ENCODE measurements around the gene SSH3.
A peak's percentile ranks its signal among the peaks of the same experiment; 100 is the strongest.

The SSH3 gene

DNA sequence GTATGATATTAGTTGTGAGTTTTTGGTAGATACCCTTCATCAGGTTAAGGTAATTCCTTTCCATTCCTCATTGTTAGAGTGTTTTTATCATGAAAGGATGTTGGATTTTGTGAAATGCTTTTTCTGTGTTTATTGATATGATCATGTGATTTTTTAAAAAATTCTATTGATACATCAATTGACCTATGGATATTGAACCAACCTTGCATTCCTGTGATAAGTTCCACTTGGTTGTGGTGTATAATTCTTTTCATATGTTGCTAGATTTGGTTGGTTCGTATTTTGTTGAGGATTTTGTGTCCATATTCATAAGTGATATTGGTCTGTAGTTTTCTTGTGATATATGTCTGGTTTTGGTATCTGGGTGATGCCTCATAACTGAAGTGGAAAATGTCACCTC, 7.5 kb upstream of the SSH3 start:
- DNase-seq = no peak

DNA sequence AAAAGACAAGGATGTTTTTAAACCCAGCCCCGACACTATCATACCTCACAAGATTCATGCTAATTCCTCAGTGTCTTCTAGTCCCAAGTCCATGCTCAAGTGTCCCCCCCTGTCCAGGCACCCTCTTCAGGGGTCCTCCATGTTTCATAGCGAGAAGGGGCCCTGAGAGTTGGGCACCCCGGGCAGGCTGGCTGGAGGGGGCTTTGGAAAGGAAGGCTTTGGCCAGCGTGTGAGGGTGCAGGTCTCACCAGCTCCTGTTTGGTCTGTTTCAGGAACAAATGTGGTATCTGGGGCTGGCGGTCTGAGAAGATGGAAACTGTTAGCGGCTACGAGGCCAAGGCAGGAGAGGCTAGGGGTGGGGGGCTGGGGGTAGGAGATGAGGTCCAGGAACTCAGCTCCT, 4.5 kb upstream of the SSH3 start:
- no peak for DNase-seq

DNA sequence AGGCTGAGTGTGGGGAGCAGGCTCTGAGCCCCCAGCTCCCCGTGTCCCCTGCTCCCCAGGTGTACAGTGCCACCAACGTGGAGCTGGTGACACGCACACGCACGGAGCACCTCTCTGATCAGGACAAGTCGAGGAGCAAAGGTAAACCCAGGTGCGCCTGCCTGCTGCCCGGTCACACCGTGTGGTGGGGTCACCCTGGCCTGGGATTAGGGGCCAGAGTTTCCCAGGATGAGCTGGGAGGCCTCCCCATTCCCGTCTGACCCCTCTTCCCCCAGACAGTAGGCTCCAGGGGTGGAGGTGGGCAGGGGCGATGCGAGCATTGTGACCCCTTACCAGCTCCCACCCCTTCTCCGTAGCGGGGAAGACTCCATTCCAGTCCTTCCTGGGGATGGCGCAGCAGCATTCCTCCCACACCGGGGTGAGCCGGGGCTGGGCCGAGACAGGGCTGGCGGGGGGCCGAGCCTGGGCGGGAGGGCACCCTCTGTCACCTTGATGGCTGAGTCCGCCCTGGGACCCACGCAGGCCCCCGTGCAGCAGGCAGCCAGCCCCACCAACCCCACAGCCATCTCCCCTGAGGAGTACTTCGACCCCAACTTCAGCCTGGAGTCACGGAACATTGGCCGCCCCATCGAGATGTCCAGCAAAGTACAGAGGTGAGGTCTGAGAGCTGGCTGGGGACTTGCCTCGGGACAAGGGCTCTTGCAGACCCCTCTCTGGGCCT, 3.7 kb upstream of the SSH3 start:
- DNase-seq = no peak

DNA sequence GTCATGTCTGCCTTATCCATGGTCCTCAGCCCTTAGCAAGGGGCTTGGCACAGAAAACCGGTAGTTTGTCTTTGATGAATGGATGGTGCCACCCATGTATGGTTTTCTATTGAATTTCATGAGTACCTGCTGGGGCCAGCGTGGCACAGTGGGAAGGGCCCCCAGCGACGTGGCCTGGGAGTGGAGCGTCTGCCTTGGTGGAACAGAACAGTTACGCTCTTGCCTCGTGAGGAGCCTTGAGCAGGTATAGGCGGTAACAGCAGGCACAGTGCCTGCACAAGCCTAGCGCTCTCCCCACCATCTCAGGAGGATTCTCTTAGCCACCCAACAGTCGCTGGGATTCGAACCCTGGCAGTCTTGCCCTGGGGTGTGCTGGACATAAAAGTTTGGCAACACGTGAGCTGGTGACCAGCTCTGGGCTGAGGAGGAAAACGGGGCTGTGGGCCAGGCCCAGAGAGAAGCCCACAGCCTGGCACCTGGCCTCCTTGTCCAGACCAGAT, 3.0 kb upstream of the SSH3 start:
- DNase-seq = no peak

DNA sequence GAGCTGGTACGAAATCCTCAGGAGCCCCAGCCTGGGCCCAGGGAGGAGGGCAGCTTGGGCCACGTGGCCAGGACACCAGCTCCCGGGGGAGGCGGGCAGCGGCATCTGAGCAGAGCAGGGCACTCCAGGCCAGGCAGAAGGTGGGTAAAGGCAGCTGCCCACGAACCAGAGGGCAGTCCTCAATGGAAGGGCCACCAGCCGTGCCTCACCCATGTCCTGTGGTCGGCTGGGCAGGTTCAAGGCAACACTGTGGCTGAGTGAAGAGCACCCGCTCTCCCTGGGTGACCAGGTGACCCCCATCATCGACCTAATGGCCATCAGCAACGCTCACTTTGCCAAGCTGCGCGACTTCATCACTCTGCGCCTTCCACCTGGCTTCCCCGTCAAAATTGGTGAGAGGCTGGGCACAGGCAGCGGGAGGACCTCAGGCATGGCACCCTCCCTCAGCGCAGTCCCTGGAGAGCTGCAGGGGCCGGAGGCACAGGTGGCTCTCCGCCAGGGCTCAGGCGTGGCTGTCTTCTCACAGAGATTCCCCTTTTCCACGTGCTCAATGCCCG, 2.5 kb upstream of the SSH3 start:
- no peak for DNase-seq

DNA sequence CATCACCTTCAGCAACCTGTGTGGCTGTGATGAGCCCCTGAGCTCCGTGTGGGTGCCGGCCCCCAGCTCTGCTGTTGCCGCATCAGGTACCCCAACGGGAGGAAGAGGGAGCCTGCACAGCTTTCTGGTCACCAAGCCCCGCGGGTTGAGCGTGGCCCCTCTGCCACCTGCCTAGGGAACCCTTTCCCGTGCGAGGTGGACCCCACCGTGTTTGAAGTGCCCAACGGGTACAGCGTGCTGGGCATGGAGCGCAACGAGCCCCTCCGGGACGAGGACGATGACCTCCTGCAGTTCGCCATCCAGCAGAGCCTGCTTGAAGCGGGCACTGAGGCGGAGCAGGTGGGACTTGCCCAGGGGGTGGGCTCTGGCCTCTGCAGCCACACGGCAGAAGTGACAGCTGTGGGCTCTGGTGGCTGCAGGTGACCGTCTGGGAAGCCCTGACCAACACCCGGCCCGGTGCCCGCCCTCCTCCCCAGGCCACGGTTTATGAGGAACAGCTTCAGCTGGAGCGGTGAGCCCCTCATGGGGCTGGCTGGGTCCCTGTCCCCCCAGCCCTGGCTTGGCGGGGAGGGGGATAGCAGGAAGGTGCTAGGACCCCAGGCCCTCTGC, 1.9 kb upstream of the SSH3 start:
- DNase-seq = no peak

DNA sequence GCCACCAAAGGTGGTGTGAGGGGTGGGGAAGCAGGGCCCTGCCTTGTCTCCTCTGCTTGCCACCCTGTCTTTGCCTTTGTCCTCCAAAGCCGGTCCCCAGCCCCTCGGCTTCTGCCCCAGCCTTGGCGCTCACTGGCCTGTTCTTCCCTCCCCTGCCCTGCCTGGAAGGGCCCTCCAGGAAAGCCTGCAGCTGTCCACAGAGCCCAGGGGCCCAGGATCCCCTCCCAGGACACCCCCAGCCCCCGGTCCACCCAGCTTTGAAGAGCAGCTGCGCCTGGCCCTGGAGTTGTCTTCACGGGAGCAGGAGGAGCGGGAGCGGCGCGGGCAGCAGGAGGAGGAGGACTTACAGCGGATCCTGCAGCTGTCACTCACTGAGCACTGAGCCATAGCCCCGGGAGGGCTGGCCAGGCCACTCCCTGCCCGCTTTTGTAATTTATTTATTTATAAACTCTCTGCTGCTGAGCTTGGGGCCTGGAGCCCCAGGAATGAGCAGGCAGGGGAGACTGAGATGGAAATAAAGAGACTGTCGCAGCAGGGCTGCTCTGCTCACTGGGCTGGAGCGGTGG, 1.3 kb upstream of the SSH3 start:
- peak; percentile 65 for DNase-seq

DNA sequence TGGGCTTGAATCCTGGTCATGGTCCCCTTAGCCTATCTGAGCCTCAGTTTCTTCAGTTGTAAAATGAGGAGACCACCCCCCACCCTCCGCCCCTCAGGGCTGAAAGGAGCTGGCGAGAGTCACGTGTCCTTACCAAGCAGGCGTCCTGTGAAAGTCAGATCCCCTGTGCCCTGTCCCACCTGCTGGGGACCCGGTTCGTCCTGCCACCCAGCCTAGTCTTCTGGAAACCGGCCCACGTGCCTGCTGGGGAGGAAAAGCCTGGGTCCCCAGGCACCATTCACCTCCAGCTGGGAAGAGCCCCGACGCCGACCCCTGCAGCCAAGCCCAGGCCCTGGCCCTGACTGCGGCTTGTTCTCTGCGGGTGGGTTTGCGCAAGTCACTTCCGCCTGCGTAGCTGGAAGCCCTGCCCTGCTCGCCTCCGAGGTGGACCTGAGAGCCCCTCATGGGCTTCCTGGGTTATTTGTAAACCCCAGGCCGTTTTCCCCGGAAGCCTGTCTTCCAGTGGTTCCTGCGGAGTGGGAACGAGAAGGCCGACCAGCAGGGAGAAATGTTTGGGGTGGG, 679 bp upstream of the SSH3 start:
- no peak for DNase-seq

DNA sequence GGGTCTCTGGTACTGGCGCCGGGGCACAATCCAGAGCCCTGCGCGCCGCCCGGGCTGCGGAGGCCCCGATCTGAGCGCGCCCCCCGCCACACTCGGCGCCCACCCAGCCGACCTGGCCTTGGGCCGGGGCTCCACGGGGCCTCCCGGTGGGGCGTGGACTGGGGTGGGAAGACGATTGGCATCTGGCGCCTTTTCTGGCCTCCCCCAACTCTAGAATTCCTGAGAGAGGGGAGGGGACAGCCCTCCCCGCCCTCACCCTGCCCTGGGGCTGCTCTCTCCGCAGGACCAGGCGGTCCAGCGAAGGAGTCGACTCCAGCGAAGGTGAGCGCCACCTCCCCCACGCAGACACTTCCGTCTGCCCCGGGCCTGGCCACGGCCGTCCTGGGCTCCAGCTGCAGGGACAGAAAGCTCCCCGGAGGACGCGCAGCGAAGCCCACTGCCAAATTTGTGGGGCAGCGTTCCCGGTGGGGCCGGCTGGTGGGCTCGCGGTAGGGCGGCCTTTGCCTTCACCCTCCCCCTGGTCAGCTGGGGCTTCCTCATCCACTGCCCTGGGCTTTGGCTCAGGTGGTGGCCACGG, 593 bp downstream of the SSH3 start:
- no peak for DNase-seq

DNA sequence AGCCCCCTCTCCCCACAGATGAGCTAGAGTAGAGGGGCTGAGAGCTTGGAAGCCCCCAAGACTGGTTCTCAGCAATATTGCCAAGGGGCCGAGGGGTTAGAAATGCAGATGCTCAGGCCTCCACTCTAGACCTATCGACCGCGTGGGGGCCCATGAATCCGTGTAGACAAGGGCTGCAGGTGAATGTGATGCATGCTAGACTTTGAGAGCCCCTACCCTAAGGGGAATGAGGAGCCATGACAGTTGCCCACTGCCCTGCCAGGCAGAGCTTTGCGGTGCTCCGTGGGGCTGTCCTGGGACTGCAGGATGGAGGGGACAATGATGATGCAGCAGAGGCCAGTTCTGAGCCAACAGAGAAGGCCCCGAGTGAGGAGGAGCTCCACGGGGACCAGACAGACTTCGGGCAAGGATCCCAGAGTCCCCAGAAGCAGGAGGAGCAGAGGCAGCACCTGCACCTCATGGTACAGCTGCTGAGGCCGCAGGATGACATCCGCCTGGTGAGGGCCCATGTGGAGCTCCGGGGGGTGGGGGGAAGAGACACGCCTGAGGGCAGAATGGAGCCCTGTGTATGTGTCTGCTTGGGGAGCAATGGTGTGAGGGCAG, 1.3 kb downstream of the SSH3 start:
- no peak for DNase-seq

DNA sequence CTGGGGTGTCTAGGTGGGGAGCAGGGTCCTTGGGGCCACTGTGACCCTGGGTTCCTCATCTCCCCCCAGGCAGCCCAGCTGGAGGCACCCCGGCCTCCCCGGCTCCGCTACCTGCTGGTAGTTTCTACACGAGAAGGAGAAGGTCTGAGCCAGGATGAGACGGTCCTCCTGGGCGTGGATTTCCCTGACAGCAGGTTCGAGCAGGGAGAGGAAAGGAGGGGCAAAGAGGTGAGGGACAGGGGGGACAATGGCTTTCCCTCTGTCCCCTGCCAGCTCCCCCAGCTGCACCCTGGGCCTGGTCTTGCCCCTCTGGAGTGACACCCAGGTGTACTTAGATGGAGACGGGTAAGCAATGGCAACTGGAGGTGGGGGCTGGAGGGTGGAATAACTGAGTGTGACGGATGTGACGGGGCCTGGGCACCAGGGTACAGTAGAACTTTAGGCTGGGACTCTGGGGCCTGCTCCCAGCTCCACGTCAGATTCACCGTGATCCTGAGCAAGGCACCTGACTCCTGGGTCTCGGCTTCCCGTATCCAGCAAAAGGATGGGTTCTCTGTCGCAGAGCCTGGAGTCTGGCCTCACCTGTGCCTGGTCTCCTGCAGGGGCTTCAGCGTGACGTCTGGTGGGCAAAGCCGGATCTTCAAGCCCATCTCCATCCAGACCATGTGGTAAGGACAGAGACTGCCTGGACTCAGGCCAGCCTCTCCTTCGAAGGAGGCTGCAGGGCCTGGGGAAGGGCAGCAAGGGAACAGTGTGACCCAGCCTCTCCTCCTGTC, 3.6 kb downstream of the SSH3 start:
- DNase-seq = no peak

DNA sequence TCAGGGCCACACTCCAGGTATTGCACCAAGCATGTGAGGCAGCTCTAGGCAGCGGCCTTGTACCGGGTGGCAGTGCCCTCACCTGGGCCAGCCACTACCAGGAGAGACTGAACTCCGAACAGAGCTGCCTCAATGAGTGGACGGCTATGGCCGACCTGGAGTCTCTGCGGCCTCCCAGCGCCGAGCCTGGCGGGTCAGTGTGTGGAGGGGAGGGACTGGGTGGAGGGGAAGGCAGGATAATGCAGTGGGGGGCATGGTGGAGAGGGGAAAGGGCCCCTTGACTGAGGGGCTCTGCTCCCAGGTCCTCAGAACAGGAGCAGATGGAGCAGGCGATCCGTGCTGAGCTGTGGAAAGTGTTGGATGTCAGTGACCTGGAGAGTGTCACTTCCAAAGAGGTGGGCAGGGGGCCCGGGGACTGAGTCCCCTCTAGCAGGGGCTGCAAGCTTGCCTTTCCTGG, 4.2 kb downstream of the SSH3 start:
- DNase-seq = no peak

DNA sequence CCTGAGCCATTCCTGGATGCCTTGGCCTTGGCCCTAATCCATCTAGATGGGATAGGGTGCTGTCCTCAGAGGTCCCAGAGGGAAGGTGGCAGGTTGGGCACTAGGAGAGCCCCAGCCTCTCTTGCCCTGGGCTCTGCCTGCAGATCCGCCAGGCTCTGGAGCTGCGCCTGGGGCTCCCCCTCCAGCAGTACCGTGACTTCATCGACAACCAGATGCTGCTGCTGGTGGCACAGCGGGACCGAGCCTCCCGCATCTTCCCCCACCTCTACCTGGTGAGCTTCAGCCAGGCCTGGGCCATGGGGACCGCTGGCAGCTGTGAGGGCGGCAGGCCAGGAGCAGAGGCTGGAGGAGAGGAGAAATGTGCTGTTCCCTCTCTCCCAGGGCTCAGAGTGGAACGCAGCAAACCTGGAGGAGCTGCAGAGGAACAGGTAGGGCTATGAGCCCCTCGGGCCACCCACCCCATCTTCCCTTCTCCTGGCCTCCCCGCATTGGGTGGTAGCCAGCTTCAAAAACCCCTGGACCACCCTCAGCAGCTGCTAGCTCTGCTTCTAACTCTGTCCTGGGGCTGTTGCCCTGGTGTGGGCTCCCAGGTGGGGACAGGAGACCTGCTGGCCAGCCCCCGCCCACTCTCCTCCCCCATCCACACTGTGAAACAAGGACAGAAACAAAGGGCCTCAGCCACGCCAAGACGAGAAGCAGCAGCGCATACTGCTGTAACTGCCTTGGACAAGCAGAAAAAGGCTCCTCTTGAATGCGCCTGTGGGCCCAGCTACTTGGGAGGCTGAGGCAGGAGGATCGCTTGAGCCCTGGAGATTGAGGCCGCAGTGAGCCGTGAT, 4.9 kb downstream of the SSH3 start:
- DNase-seq = no peak

DNA sequence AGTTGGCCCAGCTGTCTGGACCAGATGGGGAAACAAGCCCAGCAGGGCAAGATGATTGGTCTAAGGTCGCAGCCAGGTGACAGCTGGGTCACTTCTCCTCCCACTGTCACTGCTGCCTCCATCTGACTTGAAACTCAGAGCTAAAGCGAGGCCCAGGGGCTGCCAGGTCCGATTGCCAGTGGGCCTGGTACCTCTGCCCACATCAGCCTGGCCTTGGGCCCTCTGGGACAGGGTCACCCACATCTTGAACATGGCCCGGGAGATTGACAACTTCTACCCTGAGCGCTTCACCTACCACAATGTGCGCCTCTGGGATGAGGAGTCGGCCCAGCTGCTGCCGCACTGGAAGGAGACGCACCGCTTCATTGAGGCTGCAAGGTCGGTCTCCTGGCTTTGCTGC, 5.8 kb downstream of the SSH3 start:
- no peak for DNase-seq

DNA sequence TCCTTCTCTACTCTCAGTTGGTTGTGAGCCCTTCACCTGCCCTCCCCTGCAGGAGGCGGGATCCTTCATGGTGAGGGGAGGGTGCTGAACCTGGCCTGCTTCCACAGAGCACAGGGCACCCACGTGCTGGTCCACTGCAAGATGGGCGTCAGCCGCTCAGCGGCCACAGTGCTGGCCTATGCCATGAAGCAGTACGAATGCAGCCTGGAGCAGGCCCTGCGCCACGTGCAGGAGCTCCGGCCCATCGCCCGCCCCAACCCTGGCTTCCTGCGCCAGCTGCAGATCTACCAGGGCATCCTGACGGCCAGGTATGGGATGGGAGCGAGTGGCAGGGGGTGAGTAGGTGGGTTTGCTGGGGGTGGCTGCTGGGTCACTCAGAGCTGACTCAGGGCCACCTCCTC, 6.3 kb downstream of the SSH3 start:
- no peak for DNase-seq

DNA sequence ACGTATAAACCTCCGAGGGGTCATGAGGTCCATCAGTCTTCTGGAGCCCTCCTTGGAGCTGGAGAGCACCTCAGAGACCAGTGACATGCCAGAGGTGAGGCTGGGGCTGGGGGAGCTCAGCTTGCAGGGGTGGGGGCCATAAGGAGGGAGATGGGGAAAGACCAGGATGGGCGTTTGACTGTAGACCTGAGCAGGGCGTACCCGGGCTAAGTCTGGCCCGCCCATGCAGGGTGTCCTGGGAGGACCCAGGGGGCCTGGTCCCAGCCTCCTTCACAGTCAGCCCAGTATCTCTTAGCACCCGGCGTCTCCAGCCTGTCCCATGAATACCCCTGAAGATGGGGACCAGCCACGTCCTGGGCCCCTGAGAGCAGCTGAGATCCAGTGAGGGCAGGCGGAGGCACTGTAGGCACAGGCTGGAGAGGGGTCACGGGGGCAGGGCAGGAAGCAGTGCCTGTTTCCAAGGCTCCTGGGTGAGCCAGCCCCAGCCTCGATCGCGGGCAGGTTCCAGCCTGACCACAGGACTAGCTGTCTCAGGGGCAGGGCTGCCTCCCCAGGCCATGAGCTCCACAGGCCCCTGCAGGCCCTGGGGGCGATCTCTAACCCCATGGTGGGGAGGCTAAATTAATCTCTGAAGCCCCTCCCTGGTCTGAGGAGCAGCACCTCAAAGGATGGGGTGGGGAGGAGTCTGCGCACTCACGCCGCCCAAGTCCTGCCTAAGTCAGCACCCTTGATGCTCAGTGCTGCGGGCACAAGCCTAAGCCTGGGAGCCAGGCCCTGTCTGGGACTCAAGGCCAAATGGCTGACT, 7.1 kb downstream of the SSH3 start:
- DNase-seq = no peak

DNA sequence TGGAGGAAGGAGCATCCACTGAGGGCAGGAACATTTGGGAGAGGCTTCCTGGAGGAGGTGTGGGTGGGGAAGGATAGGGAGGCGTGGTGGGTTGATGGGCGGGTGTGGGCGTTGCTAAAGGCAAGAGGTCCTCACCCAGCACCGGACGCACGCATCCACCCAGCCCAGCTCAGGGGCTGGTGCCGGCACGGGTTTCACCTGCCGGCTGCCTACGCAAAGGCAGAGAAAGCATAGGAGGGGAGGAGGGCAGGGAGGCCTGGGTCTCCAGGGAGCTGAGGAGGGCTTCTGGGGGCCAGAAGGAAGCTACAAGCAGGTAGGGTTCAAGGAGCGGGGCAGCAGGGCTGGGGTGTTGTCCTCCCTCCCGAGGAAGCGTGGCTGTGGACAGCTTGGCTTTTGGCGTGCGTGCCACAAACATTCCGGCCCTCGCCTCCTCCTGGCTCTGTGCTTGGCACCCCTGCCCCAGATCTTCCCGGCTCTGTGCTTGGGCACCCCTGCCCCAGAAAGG, 7.8 kb downstream of the SSH3 start:
- DNase-seq = no peak

DNA sequence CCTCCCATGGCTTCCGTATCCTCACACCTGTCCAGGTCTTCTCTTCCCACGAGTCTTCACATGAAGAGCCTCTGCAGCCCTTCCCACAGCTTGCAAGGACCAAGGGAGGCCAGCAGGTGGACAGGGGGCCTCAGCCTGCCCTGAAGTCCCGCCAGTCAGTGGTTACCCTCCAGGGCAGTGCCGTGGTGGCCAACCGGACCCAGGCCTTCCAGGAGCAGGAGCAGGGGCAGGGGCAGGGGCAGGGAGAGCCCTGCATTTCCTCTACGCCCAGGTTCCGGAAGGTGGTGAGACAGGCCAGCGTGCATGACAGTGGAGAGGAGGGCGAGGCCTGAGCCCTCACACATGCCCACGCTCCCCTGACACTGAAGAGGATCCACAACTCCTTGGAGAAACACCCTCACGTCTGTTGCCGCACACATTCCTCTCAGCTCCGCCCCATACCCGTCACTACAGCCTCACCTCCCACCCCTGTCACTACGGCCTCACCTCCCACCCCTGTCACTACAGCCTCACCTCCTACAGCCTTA, 8.3 kb downstream of the SSH3 start:
- no peak for DNase-seq

DNA sequence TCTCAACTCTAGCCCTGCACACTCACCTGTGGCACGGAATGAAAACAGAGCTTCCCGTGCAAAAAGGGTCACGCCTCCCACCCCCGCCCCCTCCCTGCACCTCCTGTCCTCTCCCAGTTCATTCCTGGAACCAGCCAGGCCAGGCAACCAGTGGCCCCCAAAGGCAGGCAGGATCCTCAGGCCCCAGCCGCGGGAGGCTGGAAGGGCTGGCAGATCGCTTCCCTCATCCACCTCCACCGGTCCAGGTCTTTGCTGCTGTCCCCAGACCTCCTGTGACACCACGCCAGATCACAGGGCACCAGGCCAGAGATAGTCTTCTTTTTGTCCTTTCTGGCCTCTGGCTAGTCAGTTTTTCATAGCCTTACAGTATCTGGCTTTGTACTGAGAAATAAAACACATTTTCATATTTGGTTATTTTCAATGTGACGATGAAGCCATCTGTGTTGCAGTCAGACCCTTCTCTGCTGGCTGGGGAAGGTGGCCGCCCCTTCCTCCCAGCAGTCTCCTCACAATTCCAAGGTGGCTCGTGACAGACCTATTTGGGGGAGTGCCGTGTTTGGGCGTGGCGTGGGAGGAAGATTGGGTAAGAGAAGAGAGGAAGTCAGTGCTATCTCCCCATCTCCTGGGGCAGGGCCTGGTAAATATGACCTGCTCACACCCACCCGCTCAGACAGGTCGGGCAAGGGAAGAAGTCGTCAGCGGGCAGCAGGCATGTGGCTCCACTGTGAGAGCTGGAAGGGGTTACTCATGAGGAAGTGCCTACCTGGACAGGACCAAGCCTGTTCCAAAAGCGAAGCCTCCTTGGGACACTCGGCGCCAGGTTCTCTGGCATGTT, 9.1 kb downstream of the SSH3 start:
- no peak for DNase-seq

All from HCEC 1CT (cell line).